Measurements from ENCODE around the gene ACOT13. TPM values are rescaled to one million over a fixed set of nuclear protein-coding genes. Genes with fewer than 3 reads are reported as not detected.

The ACOT13 gene
- polyA plus RNA-seq, 1 of the 3 experiments (the other 2 are of a cell fraction): 18.0 TPM

DNA sequence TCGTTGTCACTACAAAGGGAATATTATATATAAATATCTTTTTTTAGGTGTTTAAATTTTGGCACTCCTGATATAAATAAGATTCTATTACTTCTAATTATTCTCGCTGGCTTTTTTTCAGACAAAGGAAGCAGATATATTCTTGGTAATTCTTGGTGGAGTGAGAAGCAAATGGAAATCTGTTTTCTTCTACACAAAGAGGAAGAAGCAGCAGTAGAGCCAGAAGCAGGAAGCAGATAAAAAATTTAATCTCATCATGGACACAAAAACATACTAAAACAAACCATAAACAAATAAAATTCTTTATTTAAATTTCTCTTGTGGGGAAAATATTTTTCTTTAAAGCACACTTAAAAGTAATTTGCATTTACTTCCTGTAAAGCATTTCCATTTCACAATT is 17.2 kb upstream of the ACOT13 start:
- no peak for DNase-seq
- Histone ChIP-seq H2AFZ (ENCODE audit: low read depth) (no peak overlapping the region), H3K4me2 (no peak overlapping the region), H3K4me1 (ENCODE audit: control insufficient read depth in 1 of 2, insufficient read depth in 2 of 2, low read depth in 1 of 2, low read length in 1 of 2) (peaks cover 0 to 3% of the 10 kb centered on the region in 2 experiments; a peak in 3 of 4 replicates), H3K27me3 (ENCODE audit: insufficient read depth) (no peaks in the 10 kb centered on the region), H3K9ac (no peak overlapping the region), H4K20me1 (ENCODE audit: insufficient read depth) (no peaks in the 10 kb centered on the region; the same call in 1 of the 2 replicates), H3K27ac (ENCODE audit: low read depth in 2 of 2, low read length in 1 of 2) (no peak overlapping the region), H3F3A (replicated peaks; ENCODE audit: insufficient read depth) (peaks cover 4% of the 10 kb centered on the region), H3K36me3 (replicated peaks in 1 of 2; ENCODE audit: control insufficient read depth in 1 of 2, insufficient read depth in 2 of 2, low read length in 1 of 2) (peaks cover 36 to 43% of the 10 kb centered on the region in 2 experiments), H3K9me3 (no peaks in the 10 kb centered on the region), H3K4me3 (ENCODE audit: low read depth in 2 of 2, low read length in 1 of 2) (no peak overlapping the region), H3K79me2 (ENCODE audit: insufficient read depth) (no peaks in the 10 kb centered on the region), H3K9me2 (no peaks in the 10 kb centered on the region)
- ChIA-PET POLR2A (no interaction called here), CTCF (interaction anchor here (1.2 kb wide), 1 partner anchor 69 kb away, joined by 4 read pairs; no protein-coding TSS in a partner anchor)
- TF ChIP-seq FOXJ3 (CRISPR knock-in tag; IDR thresholded peaks at IDR 0.05): no peak
- no peak for TF ChIP-seq POLR2AphosphoS5 (IDR thresholded peaks at IDR 0.05; ENCODE audit: low read depth, low read length)
- no peak for TF ChIP-seq ZBTB33 (IDR thresholded peaks at IDR 0.05; ENCODE audit: borderline replicate concordance, low read depth)
- no peak for TF ChIP-seq EZH2phosphoT487 (IDR thresholded peaks at IDR 0.05; ENCODE audit: borderline replicate concordance, low read depth)
- TF ChIP-seq EP300 (IDR thresholded peaks at IDR 0.05; ENCODE audit: borderline replicate concordance in 1 of 2, low read depth in 1 of 2, low read length in 1 of 2): no peak
- TF ChIP-seq MEF2A (IDR thresholded peaks at IDR 0.05; ENCODE audit: borderline replicate concordance, low read depth): no peak
- TF ChIP-seq REST (IDR thresholded peaks at IDR 0.05; ENCODE audit: low read depth, low read length): no peak
- no peak for TF ChIP-seq GATA2 (CRISPR knock-in tag; IDR thresholded peaks at IDR 0.05)
- TF ChIP-seq JUND (IDR thresholded peaks at IDR 0.05): no peak
- TF ChIP-seq FOXM1 (IDR thresholded peaks at IDR 0.05; ENCODE audit: low read depth): no peak
- no peak for TF ChIP-seq ELF1 (IDR thresholded peaks at IDR 0.05)
- TF ChIP-seq CHD2 (IDR thresholded peaks at IDR 0.05; ENCODE audit: low read length, partially characterized antibody): no peak
- TF ChIP-seq FOSL2 (IDR thresholded peaks at IDR 0.05; ENCODE audit: borderline replicate concordance, low read depth): no peak
- no peak for TF ChIP-seq TEAD4 (IDR thresholded peaks at IDR 0.05; ENCODE audit: borderline replicate concordance, insufficient read depth)
- no peak for TF ChIP-seq NFIC (IDR thresholded peaks at IDR 0.05; ENCODE audit: borderline replicate concordance)
- TF ChIP-seq RAD21 (IDR thresholded peaks at IDR 0.05; ENCODE audit: low read length): no peak
- no peak for TF ChIP-seq SMC3 (IDR thresholded peaks at IDR 0.05; ENCODE audit: low read depth, low read length)
- 92% methylated on average over 2 of the region's 2 CpGs for WGBS (ENCODE audit: low lambda C conversion rate)

Measured in SK-N-SH (cell line).